H1 (cell line): Measurements from ENCODE around the gene ZNF532. TPM values are rescaled to one million over a fixed set of nuclear protein-coding genes. Genes with fewer than 3 reads are reported as not detected.

Experiments
- CTCF ChIA-PET: fragments of 300-600 bp; sonication (Branson Sonifier 250); formaldehyde crosslinking; loops from one replicate; lab custom pipeline; 2021; ENCODE audit not compliant: partially characterized antibody; lab: Charles Lee
- POLR2A ChIA-PET: fragments of 300-600 bp; sonication (Branson Sonifier 250); formaldehyde crosslinking; loops from one replicate; lab custom pipeline; 2021; ENCODE audit warnings: inconsistent platforms; ENCODE audit not compliant: partially characterized antibody; lab: Charles Lee
- DNase-seq, 2 experiments: peaks; one replicate each; pipeline versions ENCODE4 v3.0.0 to v3.0.0-alpha.2; 2010 to 2022; ENCODE audit warnings: low spot score in 2 of 2, low read depth in 1 of 2, mixed read lengths in 1 of 2
- FAIRE-seq: peaks from 2 replicates; lab custom pipeline; 2011; peaks lifted over from hg19 to GRCh38; lab: Jason Lieb, UNC
- H2AFZ ChIP-seq: 2 replicates; pipeline ENCODE4 v1.8.1; 2012; ENCODE audit warnings: low read length, inconsistent platforms
- H2AK5ac ChIP-seq: 2 replicates; pipeline ENCODE4 v1.6.1; 2013; ENCODE audit warnings: low read depth, low read length
- H2BK120ac ChIP-seq: replicated peaks from 2 replicates; pipeline ENCODE3; 2013; ENCODE audit warnings: low read depth, low read length, inconsistent platforms
- H2BK12ac ChIP-seq: 2 replicates; pipeline ENCODE4 v1.6.1; 2013; ENCODE audit warnings: low read depth, low read length
- H2BK15ac ChIP-seq: 2 replicates; pipeline ENCODE4 v1.6.1; 2013; ENCODE audit warnings: low read length
- H2BK20ac ChIP-seq: 2 replicates; pipeline ENCODE4 v1.6.1; 2013; ENCODE audit warnings: low read length
- H2BK5ac ChIP-seq: 2 replicates; pipeline ENCODE4 v1.6.1; 2013; ENCODE audit warnings: low read depth, low read length
- H3K14ac ChIP-seq: 2 replicates; pipeline ENCODE4 v1.6.1; 2013; ENCODE audit warnings: inconsistent platforms; ENCODE audit not compliant: insufficient read length
- H3K18ac ChIP-seq: 2 replicates; pipeline ENCODE4 v1.6.1; 2013; ENCODE audit warnings: low read length; ENCODE audit errors: extremely low read depth
- H3K23ac ChIP-seq: 2 replicates; pipeline ENCODE4 v1.6.1; 2013; ENCODE audit warnings: inconsistent platforms; ENCODE audit not compliant: insufficient read length
- H3K23me2 ChIP-seq: 2 replicates; pipeline ENCODE4 v1.6.1; 2013; ENCODE audit warnings: low read depth, low read length
- H3K27ac ChIP-seq: 2 replicates; pipeline ENCODE4 v1.6.1; 2011; ENCODE audit warnings: low read depth, low read length, inconsistent platforms
- H3K27me3 ChIP-seq, 4 experiments: replicated peaks in 1 of 4; 1 replicate in 1 of 4; 2 replicates in 3 of 4; pipeline versions ENCODE4 v1.6.1 to v1.8.1; 2011 to 2013; ENCODE audit warnings: low read length in 3 of 4, mild to moderate bottlenecking in 3 of 4, inconsistent platforms in 2 of 4, mixed read lengths in 2 of 4, moderate library complexity in 1 of 4; ENCODE audit not compliant: control insufficient read depth in 3 of 4, insufficient read depth in 3 of 4; ENCODE audit errors: extremely low read depth in 1 of 4
- H3K36me3 ChIP-seq, 4 experiments: 2 replicates each; pipeline versions ENCODE4 v1.6.1 to v1.8.1; 2011 to 2013; ENCODE audit warnings: mild to moderate bottlenecking in 4 of 4, low read length in 3 of 4, moderate library complexity in 2 of 4, control low read depth in 1 of 4, inconsistent platforms in 1 of 4; ENCODE audit not compliant: insufficient read depth in 4 of 4, control insufficient read depth in 2 of 4
- H3K4ac ChIP-seq: replicated peaks from 2 replicates; pipeline ENCODE3; 2013; ENCODE audit warnings: low read length, low read depth, mixed read lengths, inconsistent platforms; ENCODE audit not compliant: insufficient read length
- H3K4me1 ChIP-seq, 4 experiments: replicated peaks in 1 of 4; 1 replicate in 1 of 4; 2 replicates in 3 of 4; pipeline versions ENCODE4 v1.6.1 to v1.8.1; 2011 to 2013; ENCODE audit warnings: low read length in 3 of 4, inconsistent platforms in 2 of 4, mixed read lengths in 1 of 4; ENCODE audit not compliant: insufficient read depth in 4 of 4, control insufficient read depth in 3 of 4
- H3K4me2 ChIP-seq, 2 experiments: 2 replicates each; pipeline versions ENCODE4 v1.6.1 to v1.8.1; 2011 to 2013; ENCODE audit warnings: low read depth in 2 of 2, low read length in 2 of 2, control low read depth in 1 of 2, inconsistent platforms in 1 of 2, mild to moderate bottlenecking in 1 of 2; ENCODE audit not compliant: insufficient read depth in 1 of 2
- H3K4me3 ChIP-seq, 4 experiments: fragments of 200-600, 300-600 bp in 1 of 4; sonication (generic), shearing (Covaris generic), sonication (Bioruptor Twin) in 1 of 4; 2 replicates each; pipeline versions ENCODE4 v1.5.1 to v1.8.1; 2011 to 2016; ENCODE audit warnings: low read length in 4 of 4, low read depth in 3 of 4, control low read depth in 2 of 4, inconsistent platforms in 2 of 4, mild to moderate bottlenecking in 2 of 4, mixed read lengths in 1 of 4, moderate library complexity in 1 of 4; ENCODE audit not compliant: insufficient read depth in 2 of 4; ENCODE audit errors: extremely low read depth in 1 of 4
- H3K56ac ChIP-seq: replicated peaks from 2 replicates; pipeline ENCODE3; 2013; ENCODE audit warnings: low read depth, mild to moderate bottlenecking, mixed read lengths, low read length, inconsistent platforms; ENCODE audit not compliant: insufficient read length
- H3K79me1 ChIP-seq: 2 replicates; pipeline ENCODE4 v1.6.1; 2013; ENCODE audit warnings: low read depth, low read length, control low read depth
- H3K79me2 ChIP-seq, 2 experiments: 2 replicates each; pipeline versions ENCODE4 v1.6.1 to v1.8.1; 2012 to 2013; ENCODE audit warnings: low read length in 2 of 2, mild to moderate bottlenecking in 2 of 2, inconsistent platforms in 1 of 2; ENCODE audit not compliant: insufficient read depth in 2 of 2, control insufficient read depth in 1 of 2
- H3K9ac ChIP-seq, 4 experiments: replicated peaks in 1 of 4; 1 replicate in 1 of 4; 2 replicates in 3 of 4; pipeline versions ENCODE4 v1.6.1 to v1.8.1; 2011 to 2013; ENCODE audit warnings: low read depth in 3 of 4, low read length in 3 of 4, control low read depth in 2 of 4, mild to moderate bottlenecking in 2 of 4, moderate library complexity in 2 of 4, inconsistent platforms in 1 of 4; ENCODE audit errors: extremely low read depth in 1 of 4
- H3K9me3 ChIP-seq, 2 experiments: 2 replicates each; pipeline versions ENCODE4 v1.6.1 to v1.8.1; 2012 to 2013; ENCODE audit warnings: mild to moderate bottlenecking in 2 of 2, moderate library complexity in 2 of 2, control low read depth in 1 of 2, inconsistent platforms in 1 of 2, low read depth in 1 of 2, low read length in 1 of 2, mixed read lengths in 1 of 2; ENCODE audit not compliant: insufficient read depth in 2 of 2
- H4K20me1 ChIP-seq, 2 experiments: replicated peaks in 1 of 2; 2 replicates each; pipeline versions ENCODE3 to v1.8.1; 2011 to 2013; ENCODE audit warnings: inconsistent platforms in 2 of 2, low read length in 2 of 2, mild to moderate bottlenecking in 1 of 2; ENCODE audit not compliant: insufficient read depth in 2 of 2, control insufficient read depth in 1 of 2
- H4K5ac ChIP-seq: 2 replicates; pipeline ENCODE4 v1.6.1; 2013; ENCODE audit warnings: low read length, low read depth, mixed read lengths, inconsistent platforms; ENCODE audit not compliant: insufficient read length
- H4K8ac ChIP-seq: 2 replicates; pipeline ENCODE4 v1.8.0; 2013; ENCODE audit warnings: mild to moderate bottlenecking, moderate library complexity, low read length, inconsistent platforms; ENCODE audit not compliant: insufficient read depth; ENCODE audit errors: extremely low read depth
- H4K91ac ChIP-seq: replicated peaks from 2 replicates; pipeline ENCODE3; 2013; ENCODE audit warnings: low read length, mixed read lengths, inconsistent platforms; ENCODE audit not compliant: insufficient read length
- ASH2L ChIP-seq: fragments of 200-600, 300-600 bp; sonication (generic); IDR thresholded peaks from one replicate; pipeline ENCODE4 v1.7.1; 2017; ENCODE audit warnings: low read length
- EZH2 ChIP-seq: fragments of 200-600 bp; sonication (generic); IDR thresholded peaks from 2 replicates; pipeline ENCODE4 v1.7.1; 2012; ENCODE audit warnings: low read depth, mild to moderate bottlenecking, moderate library complexity, low read length, inconsistent platforms; ENCODE audit not compliant: severe bottlenecking
- FOSL1 ChIP-seq: IDR thresholded peaks from 2 replicates; pipeline ENCODE4 v1.6.1; 2011; ENCODE audit warnings: mild to moderate bottlenecking, low read depth, low read length, moderate library complexity; ENCODE audit not compliant: insufficient read depth
- KDM5A ChIP-seq: fragments of 200-600 bp; IDR thresholded peaks from 2 replicates; pipeline ENCODE4 v1.7.1; 2012; ENCODE audit warnings: mild to moderate bottlenecking, low read length, inconsistent platforms, mixed read lengths
- MAFK ChIP-seq: IDR thresholded peaks from 2 replicates; pipeline ENCODE4 v1.6.1; 2012; ENCODE audit warnings: low read depth, mild to moderate bottlenecking, improper control_type of control experiment, low read length
- NRF1 ChIP-seq: IDR thresholded peaks from 2 replicates; pipeline ENCODE4 v1.6.1; 2011; ENCODE audit warnings: mild to moderate bottlenecking, low read depth, low read length, improper control_type of control experiment
- POLR2AphosphoS5 ChIP-seq: IDR thresholded peaks from 2 replicates; pipeline ENCODE4 v1.6.1; 2011; ENCODE audit warnings: low read depth, low read length
- POU5F1 ChIP-seq: IDR thresholded peaks from 2 replicates; pipeline ENCODE4 v1.6.1; 2011; ENCODE audit warnings: low read depth, mild to moderate bottlenecking, low read length, moderate library complexity
- SIN3A ChIP-seq, 2 experiments: IDR thresholded peaks in 1 of 2; conservative IDR thresholded peaks in 1 of 2; 2 replicates each; pipeline ENCODE4 v1.6.1; 2011 to 2012; ENCODE audit warnings: low read length in 2 of 2, improper control_type of control experiment in 1 of 2, low read depth in 1 of 2, mild to moderate bottlenecking in 1 of 2
- SIX5 ChIP-seq: IDR thresholded peaks from 2 replicates; pipeline ENCODE4 v1.6.1; 2011; ENCODE audit warnings: mild to moderate bottlenecking, low read depth, low read length
- TBP ChIP-seq: IDR thresholded peaks from 2 replicates; pipeline ENCODE4 v1.6.1; 2011; ENCODE audit warnings: low read depth, low read length, improper control_type of control experiment
- YY1 ChIP-seq: IDR thresholded peaks from 2 replicates; pipeline ENCODE4 v1.6.1; 2011; ENCODE audit warnings: low read depth, mild to moderate bottlenecking, low read length
- WGBS, 2 experiments: shearing (Covaris generic) in 1 of 2; methylation state at CpG; one replicate each; pipeline versions ENCODE4 v1.1.6 to v1.1.7; 2013 to 2015; ENCODE audit warnings: low lambda C conversion rate in 2 of 2, mixed read lengths in 2 of 2, inconsistent platforms in 1 of 2, low coverage in 1 of 2, missing lambda C conversion rate in 1 of 2; ENCODE audit not compliant: insufficient replicate concordance in 2 of 2, insufficient coverage in 1 of 2, insufficient read length in 1 of 2; ENCODE audit errors: extremely low coverage in 1 of 2, missing lambda C conversion rate in 1 of 2; 5-methylcytosine and 5-hydroxymethylcytosine counted together
- polyA plus RNA-seq, 7 experiments: library from polyadenylated mRNA; depleted of rRNA in 3 of 7; stranded (reverse) in 5 of 7; unstranded in 2 of 7; fragments of >200 nt in 5 of 7; fragments of 200-250 nt in 2 of 7; gene quantifications; 1 replicate in 5 of 7; 2 replicates in 1 of 7; 4 replicates in 1 of 7; pipeline versions ENCODE4 v1.2.1 to v1.2.3, GENCODE V29; 2011 to 2013; ENCODE audit warnings: missing spikeins in 2 of 7, mixed read lengths in 2 of 7
- total RNA-seq: library from RNA; stranded (reverse); fragmentation: NEBNext Ultra II Directional; extraction: Animal tissue kit (Norgen Biotek cat#: 25700); gene quantifications from 2 replicates; pipeline ENCODE4 v1.2.1, GENCODE V29; 2021

Gene ZNF532
- total and polyA plus RNA-seq, 2 of the 8 experiments (the other 6 are each of a cell fraction or from before 2014, with no cell fraction given): 143 to 240 TPM

DNA sequence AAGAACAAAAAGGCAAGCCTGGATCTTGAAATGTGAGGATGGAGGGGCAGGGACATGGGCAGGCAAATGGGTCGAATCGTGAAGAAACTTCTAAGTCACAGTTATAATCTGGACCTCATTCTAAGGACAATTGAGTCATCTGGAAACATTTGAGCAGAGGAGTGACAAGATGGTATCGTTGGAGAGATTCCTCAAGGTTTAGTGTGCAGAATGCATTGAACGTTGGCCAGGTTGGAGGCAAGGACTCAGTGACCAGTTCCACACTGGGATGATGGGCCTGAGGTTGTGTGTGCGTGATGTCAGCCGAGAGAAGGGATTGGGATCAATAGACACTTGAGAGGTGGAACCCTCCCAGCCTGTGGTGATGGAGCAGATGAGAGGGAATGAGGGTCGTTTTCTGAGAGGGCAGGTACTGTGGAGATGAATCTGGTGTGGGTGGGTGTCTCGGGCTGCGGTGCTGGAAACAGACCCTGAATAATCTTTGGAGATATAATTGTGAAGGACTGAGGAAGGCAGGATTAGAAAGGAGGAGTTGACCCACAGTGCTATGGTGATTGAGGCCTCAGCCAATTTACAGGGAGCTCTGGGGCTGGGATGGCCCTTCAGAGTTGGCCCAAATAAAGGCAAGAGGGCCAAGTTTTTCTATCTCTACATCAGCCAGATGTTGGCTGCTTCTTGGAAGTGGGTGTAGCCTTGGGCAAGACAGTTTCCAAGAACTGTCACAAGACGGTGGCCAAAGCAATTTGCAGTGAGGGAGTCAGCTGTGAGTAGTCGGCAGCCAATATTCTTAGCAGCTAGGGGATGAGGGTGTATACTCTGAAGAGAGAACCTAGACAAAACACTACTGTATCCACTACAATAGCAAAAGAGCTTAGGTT is 5.8 kb upstream of the ZNF532 start:
- H2AFZ ChIP-seq: no peak overlapping the region
- no peak for TF ChIP-seq YY1
- no peak for TF ChIP-seq SIN3A (conservative IDR thresholded peaks at IDR 0.05 in 1 of 2, IDR thresholded peaks at IDR 0.05 in 1 of 2; ENCODE audit: low read depth in 1 of 2, low read length in 2 of 2)
- TF ChIP-seq FOSL1: no peak
- no peak for TF ChIP-seq EZH2
- no peak for TF ChIP-seq ASH2L
- no peak for TF ChIP-seq TBP
- no peak for TF ChIP-seq NRF1
- no peak for TF ChIP-seq MAFK
- no peak for TF ChIP-seq POLR2AphosphoS5
- no peak for TF ChIP-seq SIX5
- TF ChIP-seq KDM5A: no peak
- TF ChIP-seq POU5F1: no peak

More for the DNA sequence above, 5.8 kb upstream of the ZNF532 start:
- no peaks in the 10 kb centered on the region for H4K20me1 ChIP-seq
- H3K79me2 ChIP-seq: peaks cover 0 to 15% of the 10 kb centered on the region in 2 experiments; a peak in 2 of 4 replicates
- peak overlapping the region; percentile 63 for H4K91ac ChIP-seq
- H3K4me1 ChIP-seq: peaks cover 11 to 26% (median 18%) of the 10 kb centered on the region in 4 experiments; a peak in 6 of 7 replicates
- 0 out of 2 replicates have a peak overlapping the region, but pooled peaks have one; percentile 18 for H3K27ac ChIP-seq
- no peaks in the 10 kb centered on the region for H3K9me3 ChIP-seq
- no peaks in the 10 kb centered on the region for H3K27me3 ChIP-seq
- no peak overlapping the region for H3K14ac ChIP-seq
- peak overlapping the region; percentile 90 for H2BK120ac ChIP-seq
- H3K9ac ChIP-seq: no peak overlapping the region
- H2BK5ac ChIP-seq: peak overlapping the region; percentile 91
- FAIRE-seq: no peak
- DNase-seq: no peak
- H3K56ac ChIP-seq: no peak overlapping the region
- H2BK12ac ChIP-seq: peak overlapping the region; percentile 100
- H3K36me3 ChIP-seq: no peaks in the 10 kb centered on the region
- H3K18ac ChIP-seq: peak overlapping the region; percentile 99
- no peak overlapping the region for H4K5ac ChIP-seq
- 92% methylated on average over 11 of the region's 11 CpGs; no CpG with 5 or more reads in 1 of the 2 experiments for WGBS, 2 experiments
- H3K4me3 ChIP-seq: no peak overlapping the region
- ChIA-PET CTCF (no interaction called here), POLR2A (interaction anchor here (1.0 to 29.3 kb wide), 4 partner anchors 7 to 22 kb away, joined by 3 to 622 read pairs (median 146); no protein-coding TSS in a partner anchor)
- H2BK15ac ChIP-seq: peak overlapping the region; percentile 82; the same call in 1 of the 2 replicates
- H3K4me2 ChIP-seq: peak overlapping the region; percentile 36 to 77; a peak in 2 of 4 replicates
- H3K23ac ChIP-seq: no peak overlapping the region
- H3K4ac ChIP-seq: peak overlapping the region; percentile 41
- peak overlapping the region; percentile 99; the same call in 1 of the 2 replicates for H2BK20ac ChIP-seq
- H4K8ac ChIP-seq: no peak overlapping the region
- H2AK5ac ChIP-seq: peak overlapping the region; percentile 85
- H3K79me1 ChIP-seq: no peaks in the 10 kb centered on the region
- peaks cover 5% of the 10 kb centered on the region for H3K23me2 ChIP-seq
